GM23248 (cell line): ENCODE measurements around the gene ADAM12. TPM values are rescaled to one million over a fixed set of nuclear protein-coding genes. Genes with fewer than 3 reads are reported as not detected.

Source experiments
- DNase-seq: peaks from one replicate; pipeline ENCODE4 v3.0.0-alpha.2; 2015
- H2AFZ ChIP-seq: fragments of 200-600 bp; sonication (generic); 2 replicates; pipeline ENCODE4 v1.6.1; 2016; ENCODE audit warnings: antibody characterized with exemption
- H3F3A ChIP-seq: fragments of 200-600 bp; sonication (generic); 2 replicates; pipeline ENCODE4 v1.6.1; 2016; ENCODE audit warnings: mild to moderate bottlenecking, antibody characterized with exemption, mixed run types; ENCODE audit not compliant: insufficient read depth
- H3K27ac ChIP-seq: fragments of 200-600 bp; sonication (generic); 2 replicates; pipeline ENCODE4 v1.5.1; 2016; ENCODE audit warnings: mild to moderate bottlenecking
- H3K27me3 ChIP-seq: fragments of 200-600 bp; sonication (generic); replicated peaks from 2 replicates; pipeline ENCODE4 v1.6.1; 2016; ENCODE audit warnings: mild to moderate bottlenecking; ENCODE audit not compliant: insufficient read depth
- H3K36me3 ChIP-seq: fragments of 200-600 bp; sonication (generic); 2 replicates; pipeline ENCODE4 v1.6.1; 2016; ENCODE audit warnings: low read depth, mild to moderate bottlenecking
- H3K4me1 ChIP-seq: fragments of 200-600 bp; sonication (generic); 2 replicates; pipeline ENCODE4 v1.6.1; 2016; ENCODE audit warnings: mild to moderate bottlenecking; ENCODE audit not compliant: insufficient read depth
- H3K4me2 ChIP-seq: fragments of 200-600 bp; sonication (generic); one replicate; pipeline ENCODE4 v1.6.1; 2016; ENCODE audit warnings: mild to moderate bottlenecking; ENCODE audit not compliant: unreplicated experiment
- H3K4me3 ChIP-seq: fragments of 200-600 bp; sonication (generic); 2 replicates; pipeline ENCODE4 v1.5.1; 2016; ENCODE audit warnings: mild to moderate bottlenecking
- H3K79me2 ChIP-seq: fragments of 200-600 bp; sonication (generic); 2 replicates; pipeline ENCODE4 v1.6.1; 2016; ENCODE audit warnings: mild to moderate bottlenecking; ENCODE audit not compliant: insufficient read depth
- H3K9ac ChIP-seq: fragments of 200-600 bp; sonication (generic); 2 replicates; pipeline ENCODE4 v1.6.1; 2016; ENCODE audit warnings: mild to moderate bottlenecking
- H3K9me2 ChIP-seq: fragments of 200-600 bp; sonication (generic); 2 replicates; pipeline ENCODE4 v1.6.1; 2016; ENCODE audit warnings: mixed run types, mild to moderate bottlenecking, moderate library complexity; ENCODE audit not compliant: insufficient read depth
- H3K9me3 ChIP-seq: fragments of 200-600 bp; sonication (generic); one replicate; pipeline ENCODE4 v1.6.1; 2017; ENCODE audit warnings: low read depth
- H4K20me1 ChIP-seq: fragments of 200-600 bp; sonication (generic); 2 replicates; pipeline ENCODE4 v1.6.0; 2016; ENCODE audit not compliant: insufficient read depth
- EZH2 ChIP-seq: fragments of 200-600 bp; sonication (generic); IDR thresholded peaks from 2 replicates; pipeline ENCODE4 v1.6.1; 2018; ENCODE audit warnings: antibody characterized with exemption, mild to moderate bottlenecking; ENCODE audit not compliant: insufficient read depth, poor library complexity, severe bottlenecking
- EZH2phosphoT487 ChIP-seq: fragments of 200-600 bp; sonication (generic); IDR thresholded peaks from 2 replicates; pipeline ENCODE4 v1.6.1; 2018; ENCODE audit warnings: antibody characterized with exemption, moderate library complexity, mild to moderate bottlenecking, low read depth; ENCODE audit not compliant: insufficient read depth
- WGBS, 2 experiments: methylation state at CpG; one replicate each; pipeline ENCODE4 v1.1.6; 2015 to 2017; ENCODE audit warnings: low lambda C conversion rate in 2 of 2, low coverage in 1 of 2; ENCODE audit errors: missing lambda C conversion rate in 2 of 2; 5-methylcytosine and 5-hydroxymethylcytosine counted together
- in situ Hi-C: fragments of 300-500 bp; cut with MboI; formaldehyde crosslinking; loops from 2 replicates; pipeline ENCODE4 v1.15.0; 2020
- polyA plus RNA-seq: library from polyadenylated mRNA; unstranded; fragments of >200 nt; fragmentation: Nextera tagmentation; extraction: Ambion mirVana; gene quantifications from 2 replicates; pipeline ENCODE4 v1.2.1, GENCODE V29; 2016
- total RNA-seq: library from RNA; depleted of rRNA; stranded (reverse); fragments of >200 nt; shearing (Covaris generic); gene quantifications from 2 replicates; pipeline ENCODE4 v1.2.3, GENCODE V29; 2014

ADAM12 gene
- total and polyA plus RNA-seq, 2 experiments from 2014 or later: 58.4 to 127 TPM

DNA sequence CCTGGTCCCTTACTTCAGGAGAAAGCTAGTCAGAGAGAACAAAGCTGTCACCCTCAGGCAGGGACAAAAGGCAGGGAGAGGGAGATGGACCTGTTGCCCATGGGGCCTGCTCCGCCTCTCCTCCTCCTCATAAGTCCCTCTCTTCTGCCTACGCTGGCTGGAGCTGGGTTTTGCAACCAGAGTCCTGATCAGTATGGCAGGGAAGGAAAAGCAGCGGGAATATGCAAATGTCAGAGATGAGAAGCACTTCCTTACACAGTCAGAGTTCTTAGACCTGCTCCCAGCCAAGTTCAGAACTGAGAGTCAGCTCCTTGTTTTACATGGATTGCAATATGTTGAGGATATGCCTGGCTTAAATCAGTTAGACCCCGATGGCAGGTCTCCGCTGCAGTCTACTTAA is 231.1 kb downstream of the ADAM12 start:
- Histone ChIP-seq H3K79me2 (peaks cover 10% of the 10 kb centered on the region; the same call in 1 of the 2 replicates), H3K9ac (no peak overlapping the region), H3K9me3 (no peaks in the 10 kb centered on the region), H3F3A (peaks cover 14% of the 10 kb centered on the region; the same call in 1 of the 2 replicates), H3K36me3 (peaks cover 13% of the 10 kb centered on the region), H2AFZ (no peak overlapping the region), H3K27ac (no peak overlapping the region), H3K4me3 (no peak overlapping the region), H4K20me1 (no peaks in the 10 kb centered on the region), H3K4me2 (no peak overlapping the region), H3K4me1 (0 out of 2 replicates have a peak, but pooled peaks cover 8% of the 10 kb centered on the region), H3K9me2 (no peaks in the 10 kb centered on the region), H3K27me3 (no peaks in the 10 kb centered on the region)
- WGBS, 2 experiments: 76 to 79% methylated on average over 5 of the region's 5 CpGs
- in situ Hi-C loops: no loop called here
- TF ChIP-seq EZH2phosphoT487 (no peak), EZH2 (no peak)
- DNase-seq: no peak

GRCh38 chr10:126156503-126156902 is 231.8 kb downstream of the ADAM12 start:
- WGBS, 2 experiments: 83 to 85% methylated on average over 6 of the region's 6 CpGs
- Histone ChIP-seq H3K27ac (no peak overlapping the region), H3K9me2 (no peaks in the 10 kb centered on the region), H2AFZ (no peak overlapping the region), H3K9me3 (no peaks in the 10 kb centered on the region), H3K36me3 (peaks cover 16% of the 10 kb centered on the region), H3K9ac (no peak overlapping the region), H3K4me2 (no peak overlapping the region), H3K79me2 (peaks cover 10% of the 10 kb centered on the region; the same call in 1 of the 2 replicates), H3K27me3 (no peaks in the 10 kb centered on the region), H3F3A (peaks cover 14% of the 10 kb centered on the region; the same call in 1 of the 2 replicates), H3K4me3 (no peak overlapping the region), H3K4me1 (0 out of 2 replicates have a peak, but pooled peaks cover 8% of the 10 kb centered on the region), H4K20me1 (no peaks in the 10 kb centered on the region)
- in situ Hi-C loops: no loop called here
- no peak for DNase-seq
- TF ChIP-seq EZH2phosphoT487: no peak
- no peak for TF ChIP-seq EZH2

DNA sequence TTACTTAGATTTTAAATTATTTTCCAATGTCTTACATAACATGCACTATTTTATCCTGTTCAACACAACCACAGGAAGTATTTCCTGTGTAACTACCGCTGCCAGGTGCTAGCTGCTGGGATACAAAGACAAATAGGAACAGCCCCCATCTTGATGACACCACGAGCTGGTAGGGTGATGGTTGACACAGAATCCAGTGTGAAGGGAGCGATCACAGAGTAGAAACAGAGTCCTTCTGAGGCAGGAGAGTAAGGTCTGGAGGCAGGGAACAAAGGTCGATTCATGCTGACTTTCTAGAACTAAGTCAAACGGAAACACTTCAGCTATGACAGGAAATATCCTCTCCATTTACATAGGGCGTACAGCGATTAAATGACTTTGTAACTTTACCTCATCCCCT is 232.3 kb downstream of the ADAM12 start:
- DNase-seq: no peak
- no peak overlapping the region for H3K27ac ChIP-seq

GRCh38 chr10:126155528-126155927 is 232.7 kb downstream of the ADAM12 start:
- peaks cover 17% of the 10 kb centered on the region; the same call in 1 of the 2 replicates for H3F3A ChIP-seq
- WGBS, 2 experiments: 72 to 85% methylated on average over 3 of the region's 3 CpGs
- TF ChIP-seq EZH2phosphoT487 (no peak), EZH2 (no peak)
- H3K4me3 ChIP-seq: no peak overlapping the region
- 0 out of 2 replicates have a peak, but pooled peaks cover 8% of the 10 kb centered on the region for H3K4me1 ChIP-seq
- H4K20me1 ChIP-seq: no peaks in the 10 kb centered on the region
- no peak overlapping the region for H2AFZ ChIP-seq
- H3K9me2 ChIP-seq: no peaks in the 10 kb centered on the region
- H3K9ac ChIP-seq: no peak overlapping the region
- peaks cover 22% of the 10 kb centered on the region for H3K36me3 ChIP-seq
- no peak overlapping the region for H3K4me2 ChIP-seq
- H3K79me2 ChIP-seq: peaks cover 10% of the 10 kb centered on the region; the same call in 1 of the 2 replicates
- in situ Hi-C loops: no loop called here
- H3K27me3 ChIP-seq: no peaks in the 10 kb centered on the region
- no peak for DNase-seq
- H3K9me3 ChIP-seq: no peaks in the 10 kb centered on the region
- H3K27ac ChIP-seq: no peak overlapping the region

More for the DNA sequence above, 232.3 kb downstream of the ADAM12 start:
- Histone ChIP-seq H3K9me3 (no peaks in the 10 kb centered on the region), H3K9me2 (no peaks in the 10 kb centered on the region), H3K36me3 (peaks cover 17% of the 10 kb centered on the region), H3K27me3 (no peaks in the 10 kb centered on the region), H4K20me1 (no peaks in the 10 kb centered on the region), H3K4me3 (no peak overlapping the region), H2AFZ (no peak overlapping the region), H3K79me2 (peaks cover 10% of the 10 kb centered on the region; the same call in 1 of the 2 replicates), H3K4me2 (no peak overlapping the region), H3K4me1 (0 out of 2 replicates have a peak, but pooled peaks cover 8% of the 10 kb centered on the region), H3F3A (peaks cover 14% of the 10 kb centered on the region; the same call in 1 of the 2 replicates), H3K9ac (no peak overlapping the region)
- TF ChIP-seq EZH2 (no peak), EZH2phosphoT487 (no peak)
- in situ Hi-C loops: no loop called here
- WGBS, 2 experiments: 96 to 99% methylated on average over 7 of the region's 7 CpGs
